Astrocyte (in vitro differentiated cells and primary cell): ENCODE results near the gene ABCC4.

Experiments used
- EZH2 ChIP-seq: IDR thresholded peaks from 2 replicates; pipeline ENCODE4 v1.6.1; 2012; ENCODE audit warnings: mild to moderate bottlenecking, low read length, inconsistent platforms; ENCODE audit not compliant: insufficient read depth
- TF ChIP-seq, protein P1 (sequence below): IDR thresholded peaks from 2 replicates; pipeline ENCODE4 v1.5.1; 2011; ENCODE audit warnings: low read depth, mild to moderate bottlenecking, inconsistent platforms, low read length, moderate library complexity; ENCODE audit not compliant: insufficient read depth

DNA sequence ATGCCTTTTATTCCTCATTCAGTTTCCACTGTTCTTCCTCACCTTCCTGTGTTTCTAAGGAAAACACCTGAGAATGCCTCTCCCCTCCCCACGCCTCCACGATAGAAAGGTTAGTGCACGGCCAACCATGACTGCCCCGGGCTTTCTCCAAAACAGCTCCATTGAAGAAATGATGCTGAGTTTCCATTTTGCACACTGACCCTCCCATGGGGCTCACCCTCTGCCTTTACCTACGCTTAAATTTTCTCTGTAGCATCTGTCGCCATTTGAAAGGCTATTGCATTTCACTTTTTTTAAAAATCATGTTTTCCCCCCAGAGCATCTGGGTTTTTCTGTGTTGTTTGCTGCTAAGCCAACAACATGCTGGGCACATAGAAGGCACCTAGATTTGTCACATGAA lies 48.2 kb downstream of the ABCC4 start:
- TF ChIP-seq, protein P1, sequence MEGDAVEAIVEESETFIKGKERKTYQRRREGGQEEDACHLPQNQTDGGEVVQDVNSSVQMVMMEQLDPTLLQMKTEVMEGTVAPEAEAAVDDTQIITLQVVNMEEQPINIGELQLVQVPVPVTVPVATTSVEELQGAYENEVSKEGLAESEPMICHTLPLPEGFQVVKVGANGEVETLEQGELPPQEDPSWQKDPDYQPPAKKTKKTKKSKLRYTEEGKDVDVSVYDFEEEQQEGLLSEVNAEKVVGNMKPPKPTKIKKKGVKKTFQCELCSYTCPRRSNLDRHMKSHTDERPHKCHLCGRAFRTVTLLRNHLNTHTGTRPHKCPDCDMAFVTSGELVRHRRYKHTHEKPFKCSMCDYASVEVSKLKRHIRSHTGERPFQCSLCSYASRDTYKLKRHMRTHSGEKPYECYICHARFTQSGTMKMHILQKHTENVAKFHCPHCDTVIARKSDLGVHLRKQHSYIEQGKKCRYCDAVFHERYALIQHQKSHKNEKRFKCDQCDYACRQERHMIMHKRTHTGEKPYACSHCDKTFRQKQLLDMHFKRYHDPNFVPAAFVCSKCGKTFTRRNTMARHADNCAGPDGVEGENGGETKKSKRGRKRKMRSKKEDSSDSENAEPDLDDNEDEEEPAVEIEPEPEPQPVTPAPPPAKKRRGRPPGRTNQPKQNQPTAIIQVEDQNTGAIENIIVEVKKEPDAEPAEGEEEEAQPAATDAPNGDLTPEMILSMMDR: no peak
- TF ChIP-seq EZH2: no peak
